Stimulated activated CD4-positive, alpha-beta T cell treated with anti-CD3 and anti-CD28 coated beads, TNF-alpha, amount 100 ng/mL, for 24 hours (primary cell): ENCODE results near the gene LTB4R2.

Experiments
- DNase-seq, 3 experiments: peaks; one replicate each; pipeline ENCODE4 v3.0.0-alpha.2; 2020; ENCODE audit warnings: low read depth in 3 of 3

Gene LTB4R2

DNA sequence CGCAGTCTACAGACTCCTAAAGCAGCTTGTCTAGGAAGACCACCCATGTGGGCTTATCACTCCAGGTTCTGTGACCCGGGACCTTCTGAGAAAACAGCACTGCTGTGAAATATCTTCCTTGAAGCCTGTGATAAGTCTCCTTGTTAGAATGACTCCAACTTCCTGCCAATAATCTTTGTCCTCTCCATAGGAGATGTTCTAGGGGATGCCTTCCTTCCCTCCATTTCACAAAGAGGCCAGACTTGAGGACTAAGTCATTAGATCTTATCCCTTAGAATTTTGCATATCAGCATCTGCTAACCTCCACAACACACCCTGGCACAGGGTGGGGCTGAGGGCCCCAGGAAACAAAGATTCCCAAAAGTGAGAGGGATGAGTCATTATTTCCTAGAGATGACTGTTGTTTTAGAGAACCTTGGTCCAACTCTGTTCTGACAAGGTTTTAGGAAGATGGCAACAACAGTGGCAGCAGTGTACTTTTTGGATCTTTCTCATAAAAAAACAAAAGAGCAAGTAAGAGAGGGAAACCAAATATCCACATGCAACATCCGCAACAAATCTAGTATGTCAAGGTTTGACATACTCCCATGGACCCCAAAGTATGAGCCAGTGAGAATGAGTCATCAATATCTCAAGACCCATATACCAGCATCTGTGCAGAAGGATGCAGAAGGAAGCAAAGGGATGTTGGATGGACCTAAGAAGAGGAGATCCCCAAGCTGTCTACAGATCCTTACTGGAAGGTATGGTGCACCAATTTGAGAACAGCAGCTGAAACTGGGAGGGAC is 7.4 kb downstream of the LTB4R2 start:
- DNase-seq: no peak

DNA sequence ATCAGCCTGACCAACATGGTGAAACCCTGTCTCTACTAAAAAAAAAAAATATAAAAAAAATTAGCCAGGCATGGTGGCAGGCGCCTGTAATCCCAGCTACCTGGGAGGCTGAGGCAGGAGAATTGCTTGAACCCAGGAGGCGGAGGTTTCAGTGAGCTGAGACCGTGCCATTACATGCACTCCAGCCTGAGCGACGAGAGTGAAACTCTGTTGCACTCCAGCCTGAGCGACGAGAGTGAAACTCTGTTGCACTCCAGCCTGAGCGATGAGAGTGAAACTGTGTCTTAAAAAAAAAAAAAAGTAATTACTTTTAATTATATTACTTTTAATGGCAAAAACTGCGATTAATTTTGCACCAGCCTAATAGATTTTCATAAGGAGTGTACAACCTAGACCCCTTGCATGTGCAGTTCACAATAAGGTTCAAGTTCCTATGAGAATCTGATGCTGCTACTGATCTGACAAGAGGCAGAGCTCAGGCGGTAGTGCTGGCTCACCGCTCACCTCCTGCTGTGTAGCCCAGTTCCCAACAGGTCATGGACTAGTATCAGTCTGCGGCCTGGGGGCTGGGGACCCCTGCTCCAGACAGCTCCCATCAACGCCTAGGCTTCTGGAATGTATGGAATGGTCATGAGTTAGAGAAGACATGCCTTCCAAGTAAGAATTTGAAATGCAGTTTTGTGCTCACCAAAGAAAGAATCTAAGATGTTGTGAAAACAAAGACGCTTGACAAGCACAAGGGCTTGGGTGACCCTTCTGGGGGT is 11.5 kb downstream of the LTB4R2 start:
- no peak for DNase-seq

DNA sequence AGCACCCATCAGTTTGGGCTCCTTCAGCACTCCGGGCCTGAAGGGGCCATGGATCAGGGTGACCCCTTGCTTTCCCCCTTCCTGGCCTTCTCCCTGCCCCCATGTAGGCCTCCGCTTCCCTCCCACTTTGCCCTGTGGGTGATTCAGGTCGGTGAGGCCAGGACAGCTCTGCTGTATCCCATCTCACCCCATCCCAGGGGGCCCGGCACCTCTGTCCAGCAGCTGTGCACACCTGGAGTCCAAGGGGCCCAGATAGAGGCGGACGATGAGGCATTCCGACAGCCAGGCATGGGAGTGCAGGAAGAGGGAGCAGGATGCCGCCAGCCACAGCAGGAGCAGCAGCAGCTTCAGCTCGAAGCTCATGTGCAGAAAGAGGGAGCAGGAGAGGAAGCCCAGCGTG is 12.7 kb downstream of the LTB4R2 start:
- DNase-seq: no peak

DNA sequence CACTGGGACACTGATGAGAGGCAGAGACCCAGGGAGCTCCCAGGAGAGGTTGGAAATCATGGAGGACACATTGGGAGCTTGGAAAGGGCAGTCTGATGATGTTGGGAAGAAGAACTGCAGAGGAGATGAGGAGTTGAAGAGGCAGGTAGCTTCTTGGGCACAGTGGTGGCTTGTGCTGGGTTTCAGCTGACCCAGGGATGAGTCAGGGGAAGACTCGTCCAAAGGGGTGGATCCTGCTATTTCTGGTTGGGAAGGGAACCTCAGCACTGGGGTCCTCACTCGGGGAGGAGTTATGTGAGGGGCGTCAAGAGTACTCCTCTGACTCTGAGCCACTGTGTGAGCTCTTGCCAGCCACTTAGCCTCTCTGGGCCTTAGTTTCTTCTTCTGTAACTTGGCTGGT is 13.4 kb downstream of the LTB4R2 start:
- no peak for DNase-seq

DNA sequence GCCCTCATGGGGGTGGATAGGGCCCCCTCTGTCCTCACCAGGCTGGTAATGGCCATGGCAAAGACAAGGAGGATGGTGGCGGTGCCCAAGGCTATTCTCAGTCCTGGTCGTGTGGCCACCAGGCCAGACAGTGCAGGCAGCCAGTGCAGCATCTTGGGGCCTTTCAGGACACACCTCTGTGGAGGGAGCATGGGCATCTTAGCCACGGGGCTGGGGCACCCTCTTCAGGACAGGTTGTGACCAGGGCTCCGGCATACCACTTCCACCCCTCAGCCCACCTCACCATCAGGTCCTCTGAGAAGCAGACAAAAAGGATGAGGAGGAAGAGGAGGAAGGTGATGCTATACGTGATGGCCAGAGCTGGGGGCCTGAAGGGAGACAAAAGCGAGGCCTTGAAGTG is 14.1 kb downstream of the LTB4R2 start:
- no peak for DNase-seq

DNA sequence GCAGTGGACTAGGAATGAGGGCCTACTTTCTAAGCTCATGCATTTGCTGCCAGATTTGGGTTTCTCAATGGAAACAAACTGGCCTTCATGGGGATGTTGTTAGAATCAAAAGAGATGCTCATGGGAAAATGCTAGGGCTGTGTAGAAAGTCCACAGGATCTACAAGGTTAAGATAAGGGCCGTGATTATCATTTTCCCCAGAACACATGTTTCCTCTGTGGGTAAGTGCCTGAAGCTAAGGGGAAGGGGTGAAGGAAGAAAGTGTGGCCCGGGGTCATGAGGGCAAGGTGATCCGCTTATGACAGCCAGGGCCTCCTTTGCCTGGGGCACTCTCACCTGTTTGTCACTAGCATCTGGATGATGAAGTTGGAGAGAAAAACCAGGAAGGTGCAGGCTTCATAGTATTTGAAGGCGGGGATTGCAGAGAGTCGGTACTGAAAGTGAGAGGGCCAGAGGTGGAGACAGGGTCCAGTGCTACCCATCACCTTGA is 15.1 kb downstream of the LTB4R2 start:
- DNase-seq: no peak

DNA sequence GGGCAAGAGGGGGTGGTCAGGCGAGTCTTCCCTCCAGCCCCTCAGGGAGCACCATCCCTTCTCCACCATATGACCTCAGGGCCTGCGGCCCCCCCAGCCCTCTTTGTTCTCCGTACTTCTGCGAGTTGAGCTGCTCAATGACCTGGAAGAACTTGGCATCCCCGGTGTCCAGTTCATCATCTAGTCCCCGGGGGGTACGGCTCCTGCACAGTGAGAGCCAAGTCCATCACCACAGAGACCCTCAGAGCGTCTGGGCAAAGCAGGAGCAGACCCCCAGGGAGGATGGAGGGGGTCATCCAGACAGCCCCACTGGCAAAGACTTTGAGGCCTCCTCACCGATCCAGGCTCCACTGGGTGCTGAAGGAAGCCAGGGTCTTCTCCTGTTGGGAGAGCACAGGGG is 16.0 kb downstream of the LTB4R2 start:
- no peak for DNase-seq

DNA sequence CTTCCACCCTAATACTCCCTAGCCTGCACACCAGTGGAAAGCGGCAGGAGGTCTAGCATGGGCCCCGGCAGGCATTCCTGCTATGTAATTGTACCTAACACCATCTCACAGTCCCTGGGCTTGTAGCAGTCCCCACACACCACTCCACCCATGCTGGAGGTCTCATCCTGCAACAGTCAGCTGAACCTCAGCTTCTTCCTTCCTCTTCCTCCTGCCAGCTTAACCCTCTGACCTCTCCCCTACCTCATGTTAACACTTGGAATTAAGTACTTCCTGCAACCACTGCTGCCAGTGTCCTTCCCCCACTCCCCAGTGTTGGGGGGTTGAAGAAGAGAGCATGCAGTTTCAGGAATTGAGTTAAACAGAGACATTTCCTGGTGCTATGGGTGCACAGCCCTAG is 17.4 kb downstream of the LTB4R2 start:
- DNase-seq: no peak

DNA sequence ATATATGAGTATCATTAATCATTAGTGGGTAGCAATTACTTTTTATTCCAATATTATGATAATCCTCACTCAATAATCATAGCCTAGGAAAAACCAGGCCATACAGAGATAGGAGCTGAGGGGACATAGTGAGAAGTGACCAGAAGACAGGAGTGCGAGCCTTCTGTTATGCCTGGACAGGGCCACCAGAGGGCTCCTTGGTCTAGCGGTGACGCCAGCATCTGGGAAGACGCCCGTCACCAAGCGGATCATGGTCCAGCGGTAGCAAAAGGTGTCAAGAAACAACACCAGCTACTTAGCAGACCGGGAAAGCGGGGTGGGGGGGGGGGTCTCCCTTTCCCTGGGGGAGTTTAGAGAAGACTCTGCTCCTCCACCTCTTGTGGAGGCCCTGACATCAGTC is 18.0 kb downstream of the LTB4R2 start:
- peak in 1 of 3 experiments; percentile 28 for DNase-seq

DNA sequence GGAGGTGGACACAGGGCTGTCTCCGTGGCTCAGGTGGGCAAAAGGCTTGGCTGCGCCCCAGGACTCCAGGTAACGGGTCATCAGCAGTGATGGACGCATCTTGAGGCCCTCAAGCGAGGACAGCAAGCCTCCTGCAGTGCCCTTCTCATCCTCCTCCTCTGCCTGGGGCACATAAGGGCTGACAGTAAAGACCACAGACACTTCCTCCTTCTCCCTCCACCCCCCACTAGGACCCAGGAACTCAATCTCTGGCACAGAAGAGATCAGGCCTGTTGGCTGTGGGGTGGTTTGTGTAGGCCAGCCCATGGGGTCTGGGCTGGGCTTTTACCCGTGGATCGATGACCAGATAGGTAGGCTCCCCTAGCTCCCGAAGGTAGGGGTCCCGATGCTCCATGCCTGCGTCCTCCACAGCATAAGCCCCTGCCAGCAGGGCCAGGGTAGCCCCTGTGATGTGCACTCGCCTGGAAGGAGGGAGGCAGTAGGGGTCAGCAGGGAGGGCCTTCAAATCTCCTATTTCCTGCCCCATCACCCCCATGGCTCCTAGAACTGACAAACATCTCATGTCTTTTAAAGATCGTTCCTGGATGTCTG is 19.2 kb downstream of the LTB4R2 start:
- no peak for DNase-seq

DNA sequence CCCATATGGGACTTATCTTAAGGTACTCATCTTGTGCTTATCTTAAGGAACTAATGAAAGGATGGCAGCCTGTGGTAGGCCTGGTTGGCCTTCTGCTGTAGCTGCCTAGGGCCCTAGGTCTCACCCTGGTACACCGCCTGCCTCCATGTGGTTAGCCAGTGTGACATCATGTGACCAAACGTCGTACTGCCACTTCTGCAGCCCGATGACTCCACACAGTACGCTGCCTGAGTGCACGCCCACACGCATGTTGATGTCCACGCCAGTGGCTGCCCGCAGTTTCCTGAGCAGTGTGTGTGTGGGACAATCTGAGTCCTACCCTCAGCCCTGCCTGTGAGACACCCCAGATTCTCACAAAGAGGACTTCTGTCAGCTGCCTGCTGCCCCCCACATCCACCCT is 19.8 kb downstream of the LTB4R2 start:
- DNase-seq: peak in 1 of 3 experiments; percentile 36

DNA sequence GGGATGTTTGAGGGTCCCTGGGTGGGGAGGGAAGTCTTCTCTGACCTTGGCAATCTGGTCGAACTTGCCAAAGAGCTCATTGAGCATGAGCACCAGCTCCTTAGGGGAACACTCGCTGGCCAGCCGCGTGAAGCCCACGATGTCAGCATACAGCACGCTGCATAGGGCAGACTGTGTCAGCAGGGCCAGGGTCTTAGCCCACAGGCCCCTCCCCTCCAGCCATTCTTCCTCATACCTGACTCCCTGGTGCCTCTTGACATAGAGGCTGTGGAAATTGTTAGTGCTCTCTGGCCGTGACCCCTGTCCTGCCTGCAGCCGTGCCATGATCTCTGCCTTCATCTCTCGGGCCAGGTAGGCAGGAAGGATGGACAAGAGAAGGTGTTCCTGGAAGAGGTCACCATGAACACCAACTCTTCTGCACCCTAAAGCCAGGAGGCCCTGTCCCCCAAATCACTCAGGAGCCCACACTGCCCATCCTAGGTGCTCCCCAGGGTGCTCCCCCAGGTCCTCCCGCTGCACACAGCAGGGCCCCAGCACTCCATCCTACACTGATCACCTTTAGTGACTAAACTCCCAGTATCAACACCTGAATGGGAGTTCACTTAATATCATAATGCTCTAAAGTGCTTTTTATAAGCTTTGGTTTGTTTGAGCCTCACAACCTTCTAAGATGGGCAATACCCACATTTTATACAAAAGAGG is 21.2 kb downstream of the LTB4R2 start:
- no peak for DNase-seq

DNA sequence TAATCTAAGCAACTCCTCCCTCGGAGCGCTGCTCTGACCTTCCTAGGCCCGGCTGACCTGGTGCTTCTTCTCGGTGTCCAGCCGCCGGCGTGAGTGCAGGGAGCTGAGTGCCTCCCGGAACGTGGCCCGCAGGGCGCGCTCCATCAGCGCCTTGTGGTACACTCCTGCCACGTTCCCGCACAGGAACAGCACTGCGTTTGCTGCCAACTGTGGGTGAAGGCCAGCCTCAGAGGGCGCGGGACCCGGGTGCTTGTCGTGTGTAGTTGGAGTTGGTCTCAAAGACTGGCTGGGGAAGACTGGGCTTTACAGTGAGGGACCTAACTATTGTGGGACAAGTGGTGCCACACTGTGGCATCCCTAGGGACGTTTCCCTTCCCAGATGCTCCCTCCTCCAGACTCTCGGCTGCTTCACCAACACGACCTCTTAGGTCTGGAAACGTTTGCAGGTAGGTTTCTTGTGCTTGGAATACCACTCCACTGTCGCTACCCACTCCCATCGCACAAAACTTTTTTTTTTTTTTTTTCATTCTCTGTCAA is 21.9 kb downstream of the LTB4R2 start:
- no peak for DNase-seq

DNA sequence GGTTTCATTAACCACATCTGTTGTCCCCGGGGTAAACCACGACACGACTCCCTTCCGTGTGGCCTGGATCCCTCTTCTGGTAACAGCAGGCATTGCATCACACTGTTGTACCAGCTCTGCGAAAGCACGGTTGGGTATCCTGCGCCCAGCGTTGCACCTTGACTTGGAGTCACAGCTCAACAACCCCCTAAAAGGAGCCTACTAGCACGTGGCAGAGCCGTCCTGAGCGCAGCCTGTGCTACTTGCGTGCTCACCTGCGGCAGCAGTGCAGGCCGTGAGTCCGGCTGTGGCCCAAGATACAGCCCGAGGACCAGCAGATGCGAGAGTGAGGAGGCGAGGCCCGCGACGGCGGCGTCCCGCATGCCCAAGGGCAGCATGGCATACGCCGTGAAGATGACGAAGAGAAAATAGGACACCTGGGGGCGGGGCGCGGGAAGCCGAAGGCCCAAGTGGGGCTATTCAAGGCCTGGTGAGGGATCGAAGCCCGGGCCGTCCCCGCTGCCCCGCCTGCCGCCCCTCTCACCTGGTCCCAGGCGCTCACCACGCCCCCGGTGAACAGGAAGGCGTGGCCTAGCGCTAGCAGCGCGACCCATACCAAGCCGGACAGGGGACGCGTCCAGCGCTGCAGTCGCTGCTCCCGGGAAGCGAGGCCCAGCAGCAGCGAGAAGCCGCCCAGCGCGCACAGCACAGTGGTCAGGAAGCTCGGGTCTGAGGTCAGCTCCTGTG is 22.5 kb downstream of the LTB4R2 start:
- DNase-seq: peak; percentile 62 to 79 (median 72)

DNA sequence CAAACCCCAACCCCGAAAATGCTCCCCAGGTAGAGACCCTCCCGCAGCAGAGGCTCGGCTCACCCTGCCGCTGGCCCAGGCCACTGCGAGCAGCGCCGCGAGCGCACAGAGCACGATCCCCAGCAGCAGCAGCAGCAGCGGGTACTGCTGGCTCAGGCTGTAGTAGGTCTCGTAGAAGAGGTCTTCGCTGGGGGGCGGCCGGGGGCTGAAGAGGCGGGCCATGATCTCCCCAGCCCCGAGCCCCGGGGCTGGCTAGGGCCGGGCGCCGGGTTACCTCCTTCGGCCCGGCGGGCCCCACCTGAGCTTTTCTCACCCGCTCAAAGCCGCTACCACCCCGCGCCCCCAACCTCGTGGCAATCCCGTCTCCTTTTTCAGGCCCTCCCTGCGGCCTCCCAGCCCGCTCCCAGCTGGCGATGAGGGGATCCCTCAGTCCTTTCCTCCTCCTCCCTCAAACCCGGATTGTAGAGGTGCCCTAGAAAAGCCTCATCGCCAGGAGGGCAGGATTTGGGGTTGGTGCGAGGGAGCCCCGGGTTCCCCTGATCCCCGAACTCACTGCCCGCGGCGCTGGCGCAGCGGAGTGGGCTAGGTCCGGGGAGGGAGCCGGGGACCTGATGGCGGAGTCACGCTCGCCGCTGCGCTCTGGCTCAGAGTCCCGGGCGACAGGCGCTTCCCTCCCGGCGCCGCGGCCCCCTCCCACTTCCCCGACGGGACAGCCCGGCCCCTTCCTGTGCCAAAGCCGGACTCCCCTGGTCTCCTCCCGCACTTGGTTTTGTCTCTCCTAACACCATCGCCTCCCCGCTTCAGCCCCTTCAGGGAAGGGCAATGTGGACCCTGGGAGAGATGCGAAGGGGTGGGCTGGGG is 24.7 kb downstream of the LTB4R2 start, which contains the start of gene ADCY4:
Gene ADCY4 (minus strand): TSS at position 641 of the 861 bp plus-strand sequence. CDS start 419 bp downstream, at position 222.
- DNase-seq: no peak

DNA sequence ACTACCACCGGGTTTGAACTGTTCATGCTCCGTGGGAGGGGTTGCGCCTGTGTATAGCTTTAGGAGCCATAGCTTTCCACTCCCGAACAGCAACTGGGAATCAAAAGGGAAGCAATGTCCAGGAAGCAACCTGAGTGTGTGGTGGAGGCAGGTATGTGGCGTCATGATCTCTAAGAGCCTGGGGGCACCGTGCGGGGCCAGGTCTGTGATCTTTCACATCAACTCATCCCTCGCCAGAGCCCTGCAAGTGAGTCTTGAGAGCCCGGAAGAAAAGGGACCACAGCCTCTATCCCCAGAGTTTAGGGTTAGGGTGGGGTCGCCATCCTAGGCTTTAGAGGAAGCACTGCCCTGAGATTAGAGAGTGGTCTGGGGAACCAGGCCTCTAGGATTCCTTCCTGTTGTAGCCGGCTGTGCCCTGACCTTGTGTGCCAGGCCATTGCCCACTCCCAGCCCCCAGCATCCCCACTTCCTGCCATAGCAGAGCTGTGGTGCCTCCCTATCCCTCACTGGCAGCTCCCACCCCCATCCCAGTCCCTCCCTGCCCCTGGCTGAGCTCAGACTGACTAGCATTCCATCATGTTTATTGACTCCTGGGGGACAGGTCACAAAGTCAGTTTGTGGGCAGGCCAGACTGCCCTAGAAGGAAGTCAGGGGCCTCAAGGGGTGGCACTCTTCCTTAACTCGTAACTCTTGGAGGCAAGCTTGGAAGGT is 25.7 kb downstream of the LTB4R2 start:
- DNase-seq: no peak

DNA sequence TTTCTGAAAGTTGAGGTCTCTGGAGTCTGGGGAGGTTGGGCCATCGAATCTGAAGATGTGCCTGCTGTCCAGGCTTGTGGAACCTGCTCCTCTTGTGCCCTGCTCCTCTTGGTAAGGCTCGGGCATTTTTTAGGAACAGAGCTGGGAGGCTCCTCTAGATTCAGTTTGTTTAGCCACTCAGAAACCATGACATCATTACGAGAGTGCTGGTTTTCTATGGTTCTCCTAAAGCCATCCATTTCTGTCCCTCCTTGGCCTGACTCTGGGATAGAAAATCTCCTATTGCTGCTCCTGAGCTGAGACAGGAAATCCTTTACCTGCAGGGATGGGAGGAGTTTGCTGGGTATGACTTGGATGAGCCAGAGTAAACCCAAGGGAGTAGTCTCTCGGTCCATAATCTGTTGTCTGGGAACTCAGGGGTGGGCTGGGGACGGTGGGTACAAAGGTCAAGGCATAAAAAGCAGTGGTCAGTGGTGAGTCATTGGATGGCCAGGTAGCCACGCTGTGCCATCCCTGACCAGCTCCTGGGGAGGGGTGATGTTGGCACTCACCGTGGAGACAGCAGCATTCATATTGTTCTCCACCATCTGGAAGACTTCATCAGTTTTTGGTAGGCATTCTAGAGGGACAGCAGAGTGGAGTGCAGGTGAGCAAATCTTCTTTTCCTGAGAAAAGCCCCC is 27.3 kb downstream of the LTB4R2 start:
- no peak for DNase-seq

DNA sequence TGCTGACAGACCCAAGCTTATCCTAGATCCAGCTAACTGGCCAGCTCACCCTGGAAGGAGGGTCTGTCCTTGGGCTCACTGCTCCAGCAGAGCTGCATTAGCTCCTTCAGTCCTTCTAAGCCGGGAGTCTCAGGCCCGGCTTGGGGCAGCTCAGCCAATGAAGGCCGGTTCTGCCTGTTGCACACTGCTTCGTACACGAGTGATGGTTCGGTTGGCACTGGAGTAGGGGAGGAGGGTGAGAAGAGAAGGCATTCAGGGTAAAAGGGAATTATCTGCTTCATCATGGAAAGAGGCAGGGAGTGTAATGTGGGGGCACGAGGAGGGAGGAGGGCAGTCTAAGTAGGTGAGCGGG is 27.9 kb downstream of the LTB4R2 start:
- no peak for DNase-seq

DNA sequence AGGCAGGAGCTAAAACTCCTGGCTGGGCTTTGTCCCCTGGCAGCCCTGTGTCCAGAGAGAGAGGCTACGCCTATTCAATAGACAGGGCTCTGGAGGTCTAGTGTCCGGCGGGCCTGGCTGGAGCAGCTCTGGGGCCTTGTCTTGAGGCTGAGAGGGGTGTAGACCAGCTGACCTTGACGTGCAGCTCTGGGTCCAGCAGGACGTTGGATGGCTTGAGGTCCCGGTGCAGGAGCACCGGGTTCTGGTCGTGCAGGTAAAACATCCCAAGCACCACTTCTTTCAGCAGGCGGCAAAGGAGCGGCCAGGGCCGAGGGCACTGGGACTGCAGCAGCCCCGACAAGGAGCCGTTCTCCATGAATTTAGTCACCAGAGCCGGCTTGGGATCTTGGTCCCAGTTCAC is 28.9 kb downstream of the LTB4R2 start:
- DNase-seq: no peak
